Astrocyte (in vitro differentiated cells and primary cell): Measurements from ENCODE around the gene OR2S2.

Source experiments
- CTCF ChIP-seq: IDR thresholded peaks from 2 replicates; pipeline ENCODE4 v1.5.1; 2011; ENCODE audit warnings: low read depth, mild to moderate bottlenecking, inconsistent platforms, low read length, moderate library complexity; ENCODE audit not compliant: insufficient read depth
- EZH2 ChIP-seq: IDR thresholded peaks from 2 replicates; pipeline ENCODE4 v1.6.1; 2012; ENCODE audit warnings: mild to moderate bottlenecking, low read length, inconsistent platforms; ENCODE audit not compliant: insufficient read depth

GRCh38 chr9:35956651-35957050 is 1.3 kb downstream of the OR2S2 start:
- TF ChIP-seq CTCF (no peak), EZH2 (no peak)
